ENCODE measurements around the gene DIPK1B.
A peak's percentile ranks its signal among the peaks of the same experiment; 100 is the strongest.

GRCh38 chr9:136773386-136774044 is 61.1 kb downstream of the DIPK1B start:
- TF ChIP-seq CTCF (IDR thresholded peaks at IDR 0.05) (no peak), ATF6 (CRISPR knock-in tag; IDR thresholded peaks at IDR 0.05) (no peak), PREB (CRISPR knock-in tag; IDR thresholded peaks at IDR 0.05; ENCODE audit: borderline replicate concordance) (no peak), KAT7 (CRISPR knock-in tag; IDR thresholded peaks at IDR 0.05; ENCODE audit: borderline replicate concordance) (no peak), MLX (CRISPR knock-in tag; IDR thresholded peaks at IDR 0.05) (no peak), USF2 (CRISPR knock-in tag; IDR thresholded peaks at IDR 0.05) (peak; percentile 98), MAX (CRISPR knock-in tag; IDR thresholded peaks at IDR 0.05) (no peak), ARID4B (CRISPR knock-in tag; IDR thresholded peaks at IDR 0.05; ENCODE audit: borderline replicate concordance) (no peak), CBFB (CRISPR knock-in tag; IDR thresholded peaks at IDR 0.05; ENCODE audit: low read depth) (no peak), ZBTB21 (CRISPR knock-in tag; IDR thresholded peaks at IDR 0.05; ENCODE audit: borderline replicate concordance) (no peak), E2F4 (CRISPR knock-in tag; IDR thresholded peaks at IDR 0.05; ENCODE audit: borderline replicate concordance, low read depth) (no peak), USF1 (CRISPR knock-in tag; IDR thresholded peaks at IDR 0.05) (peak; percentile 98), JUN (CRISPR knock-in tag; IDR thresholded peaks at IDR 0.05) (no peak), ETV6 (CRISPR knock-in tag; IDR thresholded peaks at IDR 0.05) (no peak)
